ENCODE data around the gene RASA3. TPM values are rescaled to one million over a fixed set of nuclear protein-coding genes. Genes with fewer than 3 reads are reported as not detected.
"Not testable (repeated sequence)": the region's sequence is repeated elsewhere in the genome, so short reads cannot be mapped to it uniquely, and the experiment has no call there.

Gene RASA3
- total RNA-seq, 1 donor from 2014 or later, result 13.5 TPM

- no peak for DNase-seq
Measured at GRCh38 chr13:114126789-114127472, 5.5 kb downstream of the RASA3 start.

DNA sequence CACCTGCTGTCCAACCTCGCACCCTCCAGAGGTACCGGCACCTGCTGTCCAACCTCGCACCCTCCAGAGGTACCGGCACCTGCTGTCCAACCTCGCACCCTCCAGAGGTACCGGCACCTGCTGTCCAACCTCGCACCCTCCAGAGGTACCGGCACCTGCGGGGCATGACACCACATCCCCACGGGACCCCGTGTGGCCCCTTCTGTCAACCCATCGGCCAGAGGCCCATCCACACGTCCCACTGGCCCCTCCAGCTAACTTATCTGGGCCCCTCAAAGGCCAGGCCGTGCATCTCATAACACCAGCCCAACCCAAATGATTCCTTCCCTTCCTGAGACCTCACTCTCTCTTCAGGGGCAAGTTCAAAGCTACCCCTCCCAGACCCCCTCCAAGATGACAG, 6.3 kb downstream of the RASA3 start:
- DNase-seq, result not testable (repeated sequence)

DNA sequence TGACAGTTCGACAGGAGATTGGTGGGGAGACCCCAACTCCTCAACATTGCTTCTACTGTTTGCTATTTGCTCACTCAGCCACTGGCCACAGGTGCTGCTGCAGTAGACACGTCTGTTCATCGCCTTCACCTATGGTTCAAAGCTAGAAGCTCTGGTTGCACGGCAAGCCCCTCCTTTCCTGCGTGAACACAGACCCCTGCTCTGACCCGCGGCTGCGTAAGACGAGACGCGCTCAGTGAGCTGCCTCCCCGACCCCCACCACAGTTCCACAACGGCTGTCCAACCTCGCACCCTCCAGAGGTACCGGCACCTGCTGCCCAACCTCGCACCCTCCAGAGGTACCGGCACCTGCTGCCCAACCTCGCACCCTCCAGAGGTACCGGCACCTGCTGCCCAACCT, 6.8 kb downstream of the RASA3 start:
- no peak for DNase-seq

DNA sequence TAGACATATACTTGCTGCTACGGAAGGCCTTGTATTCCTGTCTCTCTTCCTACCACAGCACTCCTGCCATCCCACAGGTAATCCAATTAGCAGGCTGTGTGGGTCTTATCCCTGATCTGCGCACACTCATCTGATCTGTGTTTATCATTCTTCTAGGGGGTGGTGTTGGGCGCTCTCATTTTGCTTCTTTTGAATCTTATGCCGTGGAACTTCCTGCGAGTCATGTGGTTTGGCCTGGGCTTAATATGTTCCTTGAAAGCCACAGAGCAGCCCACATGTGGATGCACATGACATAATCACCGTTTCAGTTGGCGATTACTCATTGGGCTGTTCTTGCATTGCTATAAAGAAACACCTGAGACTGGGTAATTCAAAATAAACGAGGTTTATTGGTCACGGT, 7.5 kb downstream of the RASA3 start:
- DNase-seq, result no peak

- DNase-seq, result no peak
Measured at GRCh38 chr13:114124431-114124830, 8.0 kb downstream of the RASA3 start.

DNA sequence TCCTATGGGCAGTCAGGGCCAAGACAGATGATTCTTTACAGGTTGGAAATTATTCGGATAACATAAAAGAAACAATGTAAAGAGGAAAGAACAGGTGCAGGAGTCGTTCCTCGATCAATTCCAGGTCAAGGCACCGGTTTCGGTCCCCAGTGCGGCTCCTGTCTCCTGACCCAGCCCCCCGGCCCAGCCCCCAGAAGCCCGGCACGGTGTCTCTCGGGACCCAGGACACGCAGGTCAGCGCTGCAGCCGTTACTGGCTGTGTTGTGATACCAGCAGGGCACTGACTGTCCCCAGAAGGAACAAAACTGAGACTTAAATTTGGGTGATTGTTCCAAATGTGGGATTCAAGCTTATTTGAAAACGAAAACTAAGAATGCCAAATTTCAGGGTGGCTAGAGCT, 8.5 kb downstream of the RASA3 start:
- DNase-seq, result no peak

DNA sequence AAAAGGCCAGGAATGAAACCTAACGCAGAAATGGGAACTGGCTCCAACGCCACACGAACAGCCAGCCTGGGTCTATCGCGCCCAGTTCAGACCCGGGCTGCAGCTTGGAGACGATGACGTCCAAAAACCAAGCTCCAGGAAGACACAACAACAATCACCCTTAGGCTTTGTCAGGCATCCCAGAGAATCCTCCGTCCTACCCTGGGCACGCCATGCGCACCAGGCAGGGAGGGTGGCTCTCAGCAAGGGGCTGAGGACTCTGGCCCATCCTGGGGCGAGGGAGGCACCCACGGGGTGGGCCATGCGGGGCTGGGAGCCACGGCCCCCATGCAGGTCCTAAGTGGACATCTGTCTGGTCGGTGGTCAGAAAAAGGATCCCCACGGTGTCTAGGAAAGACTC, 9.0 kb downstream of the RASA3 start:
- DNase-seq, result no peak

GRCh38 chr13:114122591-114123211, 9.7 kb downstream of the RASA3 start:
- DNase-seq, result no peak

DNA sequence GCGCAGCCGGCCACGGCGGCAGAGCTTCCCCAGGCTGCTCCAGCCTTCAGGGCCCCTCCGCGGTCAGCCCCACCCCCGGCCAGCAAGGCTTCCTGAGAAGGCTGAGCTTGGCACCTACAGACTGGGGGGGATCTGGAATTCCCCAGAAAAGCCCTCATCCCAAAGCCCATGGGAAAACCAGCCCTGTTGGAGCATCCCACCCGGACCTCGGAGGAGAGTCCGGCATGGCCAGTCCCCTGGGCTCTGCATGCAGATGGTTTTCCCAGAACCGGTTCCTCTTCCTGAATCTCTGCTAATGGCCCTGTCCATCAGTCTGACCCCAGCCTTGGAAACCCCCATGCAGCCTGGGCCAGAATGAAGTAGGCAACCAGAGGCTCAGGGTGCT, 10.3 kb downstream of the RASA3 start:
- DNase-seq, result no peak

DNA sequence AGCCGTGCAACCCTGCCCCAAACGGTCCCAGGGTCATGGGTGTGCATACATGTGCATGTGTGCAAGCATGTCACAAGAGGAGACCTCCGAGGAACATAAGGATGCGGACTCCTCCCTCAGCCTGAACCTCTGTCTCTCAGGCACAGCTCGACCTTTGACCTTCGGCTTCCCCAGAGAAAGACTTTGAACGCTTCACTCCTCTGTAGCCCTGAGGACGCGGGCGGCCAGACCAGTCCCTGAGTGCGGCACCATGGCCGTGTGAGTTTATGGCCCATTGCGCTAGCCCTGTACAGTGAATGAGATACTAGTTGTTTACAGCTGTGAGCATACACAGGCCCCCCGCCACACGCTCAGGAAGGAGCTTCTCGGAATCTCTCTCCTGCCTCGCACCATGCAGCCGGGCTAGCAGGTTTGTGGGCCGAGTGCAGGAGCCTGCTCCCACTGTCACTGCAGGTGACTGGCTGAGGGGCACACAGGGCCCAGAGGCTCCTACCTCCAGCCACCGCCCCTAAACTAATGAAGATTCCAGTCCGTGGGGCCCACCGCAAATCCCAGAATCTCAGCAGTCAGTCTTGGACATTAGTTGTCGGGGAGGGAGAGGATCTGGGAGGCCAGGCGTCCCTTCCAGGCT, 10.8 kb downstream of the RASA3 start:
- DNase-seq, result no peak

GRCh38 chr13:114121031-114121430, 11.4 kb downstream of the RASA3 start:
- no peak for DNase-seq

GRCh38 chr13:114120591-114121011, 11.8 kb downstream of the RASA3 start:
- DNase-seq, result peak; percentile 40

DNA sequence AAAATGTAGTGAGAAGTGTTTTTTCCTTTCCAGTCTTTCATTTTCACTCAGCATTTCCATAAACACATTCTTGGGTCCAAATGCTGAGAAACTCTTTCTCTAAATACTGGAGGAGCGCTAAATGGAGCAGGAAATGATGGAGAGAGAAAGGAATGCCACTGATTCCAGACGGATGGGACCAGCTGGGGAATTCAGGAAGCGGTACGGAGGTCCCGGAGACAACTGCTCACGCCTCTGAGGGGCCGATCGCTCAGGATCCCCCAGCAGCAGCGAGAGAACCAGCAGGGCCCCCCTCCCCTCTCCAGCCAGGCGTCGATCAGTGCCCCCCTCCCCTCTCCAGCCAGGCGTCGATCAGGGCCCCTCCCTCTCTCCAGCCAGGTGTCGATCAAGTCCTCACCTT, 13.2 kb downstream of the RASA3 start:
- DNase-seq, result peak; percentile 97

GRCh38 chr13:114118511-114119123, 13.8 kb downstream of the RASA3 start:
- DNase-seq, result no peak

DNA sequence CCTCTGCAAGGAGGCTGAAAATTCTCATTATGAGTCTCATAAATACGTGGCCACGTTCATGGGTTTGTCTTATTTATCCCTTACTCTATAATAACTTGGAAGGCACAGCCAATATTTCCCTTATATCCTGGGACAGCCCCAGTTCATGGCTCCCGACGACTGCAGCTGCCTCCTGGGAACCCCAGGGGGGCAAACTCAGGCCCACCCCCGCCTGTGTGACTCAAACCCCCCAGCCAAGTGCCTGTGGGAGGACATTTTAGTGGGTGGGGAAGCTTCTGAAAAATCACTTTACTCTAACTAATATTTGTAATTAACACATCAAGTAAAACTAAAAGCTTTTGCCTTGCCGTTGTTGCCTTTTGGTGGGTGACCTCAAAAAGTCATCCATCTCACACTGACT, 14.3 kb downstream of the RASA3 start:
- DNase-seq, result no peak

GRCh38 chr13:114117341-114117874, 15.0 kb downstream of the RASA3 start:
- not testable (repeated sequence) for DNase-seq

GRCh38 chr13:114116734-114117133, 15.7 kb downstream of the RASA3 start:
- no peak for DNase-seq

GRCh38 chr13:114115796-114116195, 16.6 kb downstream of the RASA3 start:
- no peak for DNase-seq

DNA sequence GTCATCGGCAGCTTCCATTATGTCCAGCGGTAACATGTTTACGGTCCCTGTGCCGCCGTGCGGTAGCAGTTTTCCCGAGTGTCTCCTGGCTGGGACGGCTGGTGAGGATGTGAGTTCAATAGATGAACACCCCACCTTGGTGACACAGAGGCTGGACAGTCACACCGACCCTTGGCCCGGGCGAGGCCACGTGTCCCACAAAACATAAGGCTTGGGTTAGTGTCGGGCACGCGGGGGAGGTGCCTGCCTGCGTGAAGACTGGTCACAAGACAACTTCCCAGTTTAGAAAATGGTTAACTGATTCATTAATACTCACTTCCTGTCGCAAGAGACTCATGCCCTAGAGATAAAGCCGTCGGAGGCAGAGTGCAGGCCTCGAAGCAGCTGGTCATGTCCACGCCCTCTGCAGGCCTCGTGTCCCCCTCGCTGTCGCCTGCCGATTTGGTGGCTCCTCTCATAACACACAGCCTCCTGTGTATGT, 17.2 kb downstream of the RASA3 start:
- DNase-seq, result no peak

DNA sequence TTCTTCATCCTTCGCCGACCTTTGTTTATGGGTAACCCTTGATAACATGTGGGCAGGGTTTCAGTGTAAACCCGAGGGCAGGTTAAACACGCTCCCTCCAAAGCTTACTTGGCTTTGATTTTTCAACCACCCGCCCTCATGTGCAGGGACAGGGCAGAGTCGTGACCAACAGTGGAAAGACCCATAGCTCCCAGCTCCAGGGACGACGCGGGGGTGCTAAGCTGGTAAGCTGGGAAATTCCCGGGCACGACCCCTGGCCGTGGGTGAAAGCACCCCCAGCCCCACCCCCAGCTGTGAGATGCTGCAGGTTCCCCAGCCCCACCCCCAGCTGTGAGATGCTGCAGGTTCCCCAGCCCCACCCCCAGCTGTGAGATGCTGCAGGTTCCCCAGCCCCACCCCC, 17.8 kb downstream of the RASA3 start:
- not testable (repeated sequence) for DNase-seq

DNA sequence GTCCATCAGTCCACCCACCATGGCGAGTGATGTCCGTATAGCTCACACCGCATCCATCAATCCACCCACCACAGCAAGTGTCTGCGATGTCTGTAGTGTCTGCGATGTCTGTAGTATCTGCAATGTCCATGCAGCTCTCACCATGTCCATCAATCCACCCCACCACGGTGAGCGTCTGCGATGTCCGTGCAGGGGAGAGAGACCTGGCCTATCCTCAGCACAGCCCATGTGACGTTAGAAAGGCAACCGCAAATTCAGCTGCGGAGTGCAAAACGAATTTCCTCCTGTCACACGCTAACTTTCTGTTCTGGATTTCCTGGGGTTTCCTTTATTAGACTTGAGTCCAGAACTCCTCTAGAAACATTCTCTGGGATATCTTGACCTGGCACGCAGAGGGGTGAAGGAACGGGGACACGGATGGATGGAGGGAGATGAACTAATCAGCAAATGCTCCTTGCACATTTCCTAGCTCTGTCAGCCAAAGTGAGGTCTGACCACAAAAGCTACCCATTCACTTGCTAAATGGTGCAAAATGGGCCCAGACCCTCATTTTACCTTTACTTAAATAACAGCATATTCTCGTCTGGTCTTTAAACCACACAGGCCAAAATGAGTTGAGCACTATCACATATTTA, 18.3 kb downstream of the RASA3 start:
- no peak for DNase-seq

- DNase-seq, result not testable (repeated sequence)
Measured at GRCh38 chr13:114113395-114113794, 19.0 kb downstream of the RASA3 start.
